ENCODE results near the gene LATS1.

DNA sequence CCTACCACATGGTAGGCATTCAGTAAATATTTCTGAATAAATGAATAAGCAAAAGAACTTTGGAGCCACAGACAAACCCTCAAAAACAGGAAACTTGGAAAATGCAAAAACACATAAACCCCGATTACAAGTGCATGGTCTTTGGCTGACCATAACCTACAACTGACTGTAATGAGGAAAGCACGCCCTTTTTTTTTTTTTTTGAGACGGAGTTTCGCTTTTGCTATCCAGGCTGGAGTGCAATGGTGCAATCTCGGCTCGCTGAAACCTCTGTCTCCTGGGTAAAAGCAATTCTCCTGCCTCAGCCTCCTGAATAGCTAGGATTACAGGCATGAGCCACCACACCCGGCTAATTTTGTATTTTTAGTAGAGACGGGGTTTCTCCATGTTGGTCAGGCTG is 11.9 kb upstream of the LATS1 start:
- TF ChIP-seq POLR2A (IDR thresholded peaks at IDR 0.05; ENCODE audit: low read length), result no peak
- no peak for TF ChIP-seq GATA1 (IDR thresholded peaks at IDR 0.05; ENCODE audit: low read depth, low read length)
